HG03342 (cell line): ENCODE measurements around the gene PDE4B.
A peak's percentile ranks its signal among the peaks of the same experiment; 100 is the strongest.

Experiments used
- ATAC-seq: cut with Tn5 transposase; IDR thresholded peaks from one replicate; pipeline ENCODE4 v1.9.1; 2021; ENCODE audit warnings: mild to moderate bottlenecking, moderate library complexity; ENCODE audit not compliant: unreplicated experiment

The PDE4B gene

DNA sequence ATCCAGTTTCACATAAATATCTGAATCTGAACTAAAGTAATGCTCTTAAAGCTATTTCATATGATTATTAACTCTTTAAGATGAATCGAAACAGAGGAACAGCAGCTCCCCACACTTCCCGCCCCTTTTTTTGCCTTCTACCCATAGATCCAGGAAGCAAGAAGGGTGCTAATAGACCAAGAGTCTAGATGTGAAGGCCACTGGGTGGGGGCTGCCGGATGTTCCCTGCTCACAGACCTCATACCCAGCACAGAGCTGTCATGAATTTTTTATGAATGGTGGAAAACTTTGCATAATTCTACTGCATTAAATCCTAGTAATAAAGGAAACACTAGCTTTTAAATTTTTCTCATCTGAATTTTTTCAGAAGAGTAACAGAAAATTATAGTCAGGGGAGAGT, 457.4 kb downstream of the PDE4B start:
- ATAC-seq, result no peak

DNA sequence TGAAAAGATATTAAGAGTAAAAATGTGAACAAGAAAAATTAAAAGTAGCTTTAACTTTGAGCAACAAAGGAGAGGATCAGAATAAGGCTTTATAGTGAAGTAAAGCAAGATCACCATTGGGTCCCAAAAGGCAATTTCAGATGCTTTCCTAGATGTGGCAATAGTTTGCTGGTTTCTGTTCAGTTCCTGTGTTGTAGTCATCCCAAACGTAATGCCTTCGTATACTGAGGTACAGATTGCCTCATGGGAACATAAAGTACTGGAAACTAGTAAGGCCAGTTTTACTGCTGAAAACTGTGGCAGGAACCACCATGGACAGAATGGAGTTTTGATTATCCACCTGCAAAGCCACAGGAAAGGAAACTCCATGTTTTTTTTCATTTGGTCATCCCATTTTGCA, 457.8 kb downstream of the PDE4B start:
- ATAC-seq, result no peak

DNA sequence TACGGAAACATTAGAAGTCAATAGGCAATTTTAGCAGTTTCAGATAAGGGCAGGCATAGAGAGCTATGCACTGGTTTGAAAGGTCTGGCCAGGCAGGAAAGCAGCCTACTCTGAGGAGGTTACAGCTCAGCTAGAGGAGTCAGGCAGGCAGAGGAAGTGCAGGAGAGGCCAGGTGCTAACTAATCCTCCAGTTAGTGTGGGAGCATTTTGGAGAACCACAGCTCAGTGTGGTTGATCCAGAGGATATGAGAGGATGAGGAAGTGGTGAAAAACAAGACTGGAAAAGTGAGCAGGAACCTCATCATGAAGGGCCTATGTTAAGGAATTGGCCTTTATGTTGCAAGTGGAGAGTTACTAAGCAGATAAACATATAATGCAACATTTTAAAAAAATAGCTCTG, 458.9 kb downstream of the PDE4B start:
- ATAC-seq, result peak; percentile 43

DNA sequence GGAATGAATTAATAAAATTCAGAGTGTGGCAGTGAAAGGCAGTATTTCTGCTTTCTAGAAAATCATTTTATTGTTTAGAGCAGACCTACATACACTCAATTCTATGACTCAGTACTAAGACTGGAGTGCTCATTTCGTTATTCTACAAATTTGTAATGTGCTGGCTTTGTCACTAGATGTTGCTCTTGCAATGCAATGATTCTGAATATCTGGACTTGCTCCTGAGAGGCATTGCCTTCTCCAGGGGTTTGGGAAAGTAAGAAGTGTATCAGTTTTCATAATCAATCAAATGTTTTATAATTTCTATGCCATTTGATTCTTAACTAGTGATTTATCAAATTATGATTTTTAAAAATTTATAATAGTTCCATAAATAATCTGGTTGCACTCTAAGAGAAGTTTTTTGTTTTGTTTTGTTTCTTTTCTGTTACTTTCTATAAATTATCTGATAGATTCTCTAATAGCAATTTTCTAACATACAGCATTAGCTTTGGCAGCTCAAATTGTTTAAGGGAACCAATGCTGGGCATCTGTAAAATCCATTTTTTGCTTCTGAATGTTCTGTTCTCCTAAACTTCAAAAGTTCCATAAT, 460.7 kb downstream of the PDE4B start:
- peak; percentile 76 for ATAC-seq

DNA sequence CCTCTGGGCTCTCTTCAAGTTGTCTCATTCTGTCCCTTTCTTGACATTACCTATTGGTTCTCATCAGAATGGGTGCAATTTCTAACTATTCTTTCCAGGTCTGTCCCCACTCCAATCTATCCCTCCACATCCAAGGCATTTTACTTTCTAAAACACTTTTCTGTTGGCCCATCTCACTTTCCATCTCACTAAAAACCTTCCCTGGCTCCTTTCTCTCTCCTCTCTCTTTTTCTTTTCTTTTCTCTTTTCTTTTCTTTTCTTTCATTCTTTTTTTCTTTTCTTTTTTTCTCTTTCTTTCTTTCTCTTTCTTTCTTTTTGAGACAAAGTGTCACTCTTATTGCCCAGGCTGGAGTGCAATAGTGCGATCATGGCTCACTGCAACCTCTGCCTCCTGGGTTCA, 462.1 kb downstream of the PDE4B start:
- ATAC-seq, result no peak

DNA sequence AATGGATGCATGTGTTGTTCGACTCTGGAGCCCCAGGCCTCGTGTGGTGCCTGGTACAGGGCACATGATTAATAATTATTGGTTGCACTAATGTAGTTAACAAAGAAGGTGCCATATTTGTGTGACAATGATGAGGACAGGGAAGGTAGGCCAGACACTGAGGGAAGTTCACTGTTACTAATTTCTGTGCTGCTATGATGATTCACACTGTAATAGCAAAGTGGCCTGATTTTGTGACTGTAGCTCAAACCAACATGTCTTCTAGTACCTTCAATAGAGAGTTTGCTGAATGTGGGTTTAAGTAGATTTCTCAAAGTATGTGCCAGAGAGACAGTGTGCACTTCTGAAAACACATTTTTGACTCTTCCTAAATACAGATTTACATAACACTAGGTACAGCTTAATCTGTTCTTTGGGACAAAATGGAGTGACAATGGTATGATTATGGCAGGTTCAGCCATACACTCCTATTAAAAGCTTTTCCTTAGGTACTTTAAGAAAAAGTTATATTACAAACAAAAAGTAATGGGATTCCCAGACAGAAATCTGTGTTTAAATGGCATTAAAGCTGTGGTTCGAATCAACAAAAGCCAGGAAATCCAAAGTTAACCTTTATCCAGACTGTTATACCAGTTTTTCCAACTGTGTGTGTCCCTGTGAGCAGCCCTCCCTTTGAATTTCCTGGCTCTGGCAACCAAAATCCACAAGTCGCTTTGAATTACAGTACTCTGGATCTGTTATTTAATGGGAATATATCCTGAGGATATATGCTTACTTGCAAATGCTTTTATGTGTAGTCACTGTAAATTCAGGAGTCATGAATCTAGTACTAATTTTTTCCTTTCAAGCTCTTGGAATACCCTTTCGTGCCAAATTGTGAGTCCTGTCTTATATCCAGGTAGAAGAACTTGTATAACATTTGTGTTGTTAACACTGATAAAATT, 464.2 kb downstream of the PDE4B start:
- ATAC-seq, result no peak

DNA sequence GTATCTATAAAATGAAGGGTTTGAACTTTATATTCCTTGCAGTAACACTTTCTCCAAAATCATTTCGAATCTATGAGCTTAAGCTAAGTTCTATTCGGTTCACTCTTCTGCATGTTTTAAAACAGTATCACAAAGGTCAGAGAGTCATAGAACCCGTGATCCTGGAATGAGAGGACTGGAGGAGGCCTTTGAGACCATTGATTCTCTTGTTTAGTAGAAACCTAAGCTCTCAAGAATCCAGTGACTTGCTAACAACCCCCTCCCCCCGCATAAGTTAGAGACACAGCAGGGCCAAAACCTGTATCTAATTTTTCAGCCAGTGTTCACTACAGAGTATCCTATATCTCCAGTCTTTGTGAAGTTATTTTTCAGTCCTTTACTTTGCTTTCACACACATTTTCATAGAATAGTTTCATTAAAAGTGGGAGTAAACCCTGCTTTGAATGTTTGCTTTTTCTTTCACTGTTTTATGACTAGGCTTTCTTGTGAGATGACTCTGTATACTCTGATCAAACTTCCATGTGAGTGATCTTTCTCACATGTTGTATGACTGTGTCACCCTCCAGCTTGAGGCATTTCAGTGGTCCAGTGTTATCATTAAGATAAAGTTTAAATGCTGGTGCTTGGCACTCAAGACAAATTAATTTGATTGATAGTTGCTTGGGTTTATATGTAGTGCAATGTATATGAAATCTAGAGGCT, 465.9 kb downstream of the PDE4B start:
- ATAC-seq, result peak; percentile 69

DNA sequence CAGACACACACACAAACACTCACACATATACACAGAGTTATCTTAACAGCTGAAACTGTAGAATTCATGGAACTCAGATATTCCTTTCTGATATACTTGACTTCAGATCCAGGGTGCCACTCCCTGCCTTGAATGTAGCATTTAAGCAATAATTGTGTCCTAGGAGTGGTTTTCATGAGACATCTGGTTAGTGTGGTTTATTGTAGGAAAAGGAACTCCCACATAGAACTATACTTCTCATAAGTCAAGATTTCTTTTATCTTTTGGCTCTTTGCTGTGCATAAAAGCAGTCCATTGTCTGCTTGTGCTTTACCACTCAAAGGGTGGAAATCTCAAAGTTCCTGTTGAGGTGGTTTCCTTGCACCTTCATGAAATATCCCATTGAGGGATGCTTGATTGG, 468.7 kb downstream of the PDE4B start:
- ATAC-seq, result no peak

DNA sequence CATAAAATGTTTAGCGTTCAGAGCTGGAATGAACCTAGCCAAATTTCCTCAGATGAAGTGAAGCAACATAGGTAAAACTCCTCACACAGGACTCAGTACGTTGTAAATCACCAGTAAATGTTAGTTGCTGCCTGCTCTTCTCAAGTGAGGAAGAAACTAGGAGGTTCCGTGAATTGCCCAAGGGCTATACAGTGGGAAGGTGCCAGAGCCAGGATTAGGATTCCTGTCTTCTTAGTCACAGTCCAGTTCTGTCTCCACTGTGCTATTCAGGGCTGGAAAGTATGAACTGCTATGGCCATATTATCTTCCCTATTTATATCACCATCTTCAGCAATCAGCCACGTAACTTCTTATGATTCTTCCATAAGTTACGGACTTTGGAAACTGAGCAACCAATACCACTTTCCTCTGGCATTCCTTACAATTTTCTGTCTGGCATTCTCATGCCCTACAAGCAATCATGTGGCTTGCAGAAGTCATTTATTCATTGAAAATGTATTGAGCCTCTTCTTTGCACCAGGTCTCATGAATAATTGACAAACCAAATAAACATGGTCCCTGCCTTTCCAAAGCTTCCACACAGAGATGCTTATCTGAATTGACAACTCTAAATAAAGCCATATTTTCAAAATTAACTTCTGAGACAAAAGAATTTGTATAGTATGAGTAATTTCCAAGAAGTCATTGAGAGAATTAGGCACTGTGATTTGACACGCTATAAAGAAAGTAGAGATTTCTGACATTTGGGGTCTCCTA, 469.7 kb downstream of the PDE4B start:
- ATAC-seq, result no peak

DNA sequence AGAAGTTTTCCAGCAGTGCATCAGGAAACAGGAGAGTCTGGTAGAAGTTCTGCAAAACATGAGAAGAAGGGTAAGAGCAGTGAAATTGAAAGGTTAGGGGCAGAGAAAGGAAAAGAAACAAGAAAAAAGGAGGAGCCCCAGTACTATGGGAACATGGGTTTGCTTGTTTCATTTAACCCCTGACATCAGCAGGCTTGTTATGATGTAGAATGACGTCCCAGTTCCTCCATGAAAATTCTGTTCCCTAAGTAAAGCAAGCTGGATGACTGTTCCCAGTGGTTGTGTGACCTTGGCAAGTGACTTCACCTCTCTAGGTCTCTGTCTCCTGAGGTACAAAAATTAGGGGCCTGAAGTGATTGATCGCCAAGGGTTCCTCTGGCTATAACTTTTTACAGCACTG, 472.6 kb downstream of the PDE4B start:
- no peak for ATAC-seq

DNA sequence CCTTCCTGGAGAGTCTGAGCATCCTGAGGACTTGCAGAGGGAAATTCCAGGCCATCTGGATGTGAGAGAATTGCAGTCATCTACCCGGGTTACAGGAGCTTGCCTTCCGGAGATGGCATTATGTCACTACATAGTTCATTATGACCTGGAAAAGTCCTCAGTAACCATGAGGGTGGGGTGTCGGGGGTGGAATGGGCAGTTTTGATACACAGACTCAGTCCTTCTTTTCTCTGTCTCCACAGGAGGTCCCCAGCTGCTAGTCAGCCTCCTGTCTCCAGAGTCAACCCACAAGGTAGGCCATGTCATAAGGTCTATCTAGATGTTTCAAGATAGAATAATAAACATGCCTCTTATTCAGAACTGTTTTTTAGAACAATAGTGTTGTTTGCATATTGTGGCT, 473.1 kb downstream of the PDE4B start:
- no peak for ATAC-seq

DNA sequence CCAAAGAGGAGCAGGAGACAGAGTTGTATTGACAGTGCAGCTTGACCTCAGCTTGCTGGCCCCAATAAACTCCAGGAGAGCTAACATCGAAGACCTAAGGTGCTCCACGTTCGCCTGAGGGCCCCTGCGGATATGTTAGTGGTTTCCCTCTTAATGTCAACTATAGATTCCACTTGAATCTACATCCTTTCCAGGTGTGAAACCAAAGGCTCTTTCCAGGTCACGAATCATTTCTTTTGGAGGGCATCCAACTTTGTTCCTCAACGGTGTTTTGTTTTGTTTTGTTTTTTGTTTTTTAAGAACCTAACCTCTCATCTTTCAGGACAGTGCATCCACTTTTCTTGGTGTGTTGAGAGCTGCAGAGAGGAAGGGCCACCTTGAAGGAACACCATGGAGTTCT, 473.7 kb downstream of the PDE4B start:
- ATAC-seq, result no peak

DNA sequence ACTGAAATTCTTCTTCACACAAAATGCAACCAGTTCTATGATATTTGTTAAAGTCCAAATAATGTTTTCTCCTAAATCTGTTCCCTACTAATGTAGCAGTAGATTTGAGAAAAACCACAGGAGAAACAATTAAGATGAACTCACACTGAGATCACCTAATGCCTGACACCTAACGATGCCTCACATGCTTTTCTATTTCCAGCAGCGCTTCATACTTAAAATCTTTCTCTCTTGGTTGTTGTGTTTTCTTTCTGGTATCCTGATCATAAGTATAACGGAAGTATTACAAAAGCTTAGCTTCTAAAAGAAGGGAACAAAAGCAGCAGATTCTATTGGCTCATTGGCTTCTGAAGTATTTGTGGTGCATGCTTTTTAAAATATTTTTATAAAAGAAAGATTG, 474.1 kb downstream of the PDE4B start:
- ATAC-seq, result no peak

DNA sequence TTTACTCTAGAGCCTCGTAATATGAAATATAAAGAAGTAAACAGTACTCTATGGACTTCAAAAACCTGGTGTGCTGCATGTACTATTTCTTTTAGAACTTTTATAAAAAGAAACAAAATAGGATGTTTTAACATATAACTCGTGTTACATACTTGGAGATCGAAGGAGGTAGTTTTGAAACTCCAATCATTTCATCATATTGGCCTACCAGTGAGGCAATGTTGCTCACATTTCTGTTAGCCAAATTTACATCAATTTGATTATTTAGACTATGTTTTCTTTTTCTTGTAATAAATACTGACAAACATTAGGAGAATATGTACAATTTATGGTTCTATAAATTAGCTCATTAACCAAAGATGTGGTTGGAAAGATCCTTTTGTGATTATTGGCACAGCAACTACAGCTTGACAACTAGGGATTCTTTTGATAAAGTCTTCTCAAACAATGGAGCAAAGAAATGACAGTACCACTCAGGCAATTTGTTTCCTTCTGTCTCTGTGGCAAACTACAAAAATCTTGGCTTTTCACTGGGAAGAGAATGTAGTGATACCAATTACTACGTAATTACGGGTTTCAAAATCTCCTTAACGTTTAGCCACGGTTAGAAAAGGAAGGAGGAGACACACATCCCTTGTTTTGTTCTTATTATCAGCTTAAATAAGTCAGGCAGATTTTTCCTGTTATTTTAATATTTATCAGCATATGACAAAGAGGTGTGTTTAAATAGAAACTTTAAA, 474.7 kb downstream of the PDE4B start:
- ATAC-seq, result no peak

DNA sequence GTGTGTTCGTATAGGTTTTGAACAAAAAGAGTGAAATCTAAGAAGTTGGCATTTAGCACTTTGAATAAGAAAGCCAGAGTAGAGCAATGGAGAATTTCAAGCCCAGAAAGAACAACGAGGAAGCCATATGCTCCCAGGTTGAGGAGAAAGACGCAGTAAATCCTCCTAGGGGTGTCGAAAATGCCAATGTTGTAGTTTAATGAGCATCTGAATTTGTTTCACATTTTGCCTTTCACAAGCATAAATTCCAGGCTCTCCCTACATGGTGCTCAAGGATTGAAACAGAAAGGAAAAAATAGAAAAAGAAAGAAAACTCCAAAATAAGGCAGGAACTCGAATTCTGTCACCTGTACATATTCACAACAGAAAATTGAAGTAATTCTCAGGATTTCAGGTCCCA, 476.5 kb downstream of the PDE4B start:
- no peak for ATAC-seq

DNA sequence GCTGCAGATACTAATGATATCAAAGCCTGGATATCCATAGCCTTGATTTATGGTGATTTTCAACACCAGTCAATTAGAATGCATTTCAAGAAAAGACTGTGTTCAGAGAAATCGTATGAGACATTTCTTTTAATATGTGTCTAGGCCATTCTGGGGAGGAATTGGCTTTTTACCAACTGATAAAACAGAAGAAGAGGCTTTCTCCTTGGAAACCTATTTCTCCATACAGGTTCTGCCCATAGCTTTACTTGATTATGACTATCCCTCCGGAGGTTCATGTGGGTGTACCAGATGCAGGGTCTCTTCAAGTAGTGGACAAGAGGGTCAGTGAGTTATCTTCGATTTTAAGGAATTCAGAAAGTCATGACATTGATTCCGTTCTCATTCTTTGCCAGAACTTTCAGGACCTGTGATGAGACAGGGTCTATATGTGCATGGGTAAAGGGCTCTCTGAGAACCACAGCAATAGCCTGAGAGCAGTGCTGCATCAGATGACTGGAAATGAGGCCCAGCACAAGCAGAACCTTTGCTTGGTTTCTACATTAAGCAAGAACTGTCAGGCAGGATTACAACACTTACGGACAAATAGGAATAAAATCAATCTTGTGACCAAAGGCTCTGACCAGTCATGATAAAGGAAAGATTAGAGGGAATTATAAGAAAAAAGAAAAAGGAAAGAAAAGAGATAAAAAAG, 477.6 kb downstream of the PDE4B start:
- no peak for ATAC-seq

DNA sequence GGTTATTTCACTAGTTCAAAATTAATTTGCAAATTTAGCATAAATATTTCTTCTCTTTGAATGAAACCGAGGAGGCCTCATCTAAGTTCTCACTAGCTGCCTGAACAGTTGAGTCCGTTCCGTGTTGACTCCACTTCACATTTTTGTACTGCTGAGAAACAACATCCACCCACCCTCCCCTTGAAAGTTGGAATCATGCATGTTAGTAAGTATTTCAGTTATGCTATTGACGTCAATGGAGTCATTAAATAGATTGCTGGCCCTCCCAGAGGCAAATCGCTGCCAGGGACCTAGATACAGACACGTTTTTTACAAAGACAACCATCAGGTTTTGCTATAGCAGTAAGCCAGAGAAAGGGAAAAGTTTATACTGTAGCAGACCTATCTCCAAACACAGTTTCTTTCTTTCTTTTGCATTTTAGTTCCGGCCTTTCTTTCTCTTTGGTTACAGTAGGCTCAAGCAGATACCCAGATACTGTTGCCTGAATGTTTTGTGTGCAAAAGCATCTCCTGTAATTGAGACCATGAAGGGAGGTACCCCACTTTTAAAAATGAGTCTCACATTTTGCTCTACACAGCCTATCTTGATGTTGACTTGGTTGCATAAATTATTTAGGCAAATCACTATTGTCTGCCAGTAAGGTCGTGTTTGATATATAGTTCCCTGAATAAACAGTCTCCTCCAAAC, 478.7 kb downstream of the PDE4B start:
- no peak for ATAC-seq

DNA sequence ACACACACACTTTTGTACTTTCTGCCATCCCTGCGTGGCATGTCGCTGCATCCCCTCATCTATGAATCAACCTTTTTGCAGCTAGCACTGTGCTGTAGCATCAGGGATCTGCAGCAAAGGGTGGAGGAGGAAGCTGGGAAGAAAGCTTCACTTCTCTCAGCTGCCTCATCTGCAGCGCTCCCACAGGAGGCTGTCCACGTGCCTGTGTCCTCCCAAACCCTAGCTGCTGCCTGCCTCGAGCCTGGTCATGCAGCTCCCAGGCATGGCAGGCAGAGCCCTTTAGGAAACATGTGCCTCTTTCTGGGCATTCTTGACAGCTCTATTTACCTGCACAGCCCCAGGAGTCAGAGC, 479.2 kb downstream of the PDE4B start:
- no peak for ATAC-seq

DNA sequence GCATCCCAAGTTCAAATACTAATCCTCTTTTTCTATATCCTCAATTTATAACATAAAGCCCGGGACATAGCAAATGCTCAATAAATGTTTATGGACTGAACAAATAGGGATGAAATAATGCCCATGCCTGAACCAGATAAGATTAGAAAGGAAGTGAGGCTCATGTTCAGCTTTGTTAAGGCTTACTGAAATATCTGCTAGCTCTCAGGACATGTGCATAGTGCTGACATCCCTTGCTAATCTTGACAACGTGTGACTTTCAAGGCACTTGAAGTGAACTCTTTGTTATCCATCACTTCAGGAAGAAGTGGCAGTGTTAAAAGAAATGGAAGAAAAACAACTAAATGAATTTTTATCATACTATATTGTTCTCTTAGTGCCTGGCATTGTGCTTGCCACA, 481.0 kb downstream of the PDE4B start:
- no peak for ATAC-seq
